Ishikawa (cell line): ENCODE data around the gene ANAPC2.
A peak's percentile ranks its signal among the peaks of the same experiment; 100 is the strongest.

Source experiments
- CEBPB ChIP-seq: IDR thresholded peaks from 2 replicates; pipeline ENCODE4 v1.6.1; 2012
- CREB1 ChIP-seq: IDR thresholded peaks from 2 replicates; pipeline ENCODE4 v1.6.1; 2012; ENCODE audit warnings: low read depth
- EGR1 ChIP-seq: IDR thresholded peaks from 2 replicates; pipeline ENCODE4 v1.6.1; 2012
- EP300 ChIP-seq: IDR thresholded peaks from 2 replicates; pipeline ENCODE4 v1.6.1; 2012; ENCODE audit warnings: borderline replicate concordance
- FOXM1 ChIP-seq: IDR thresholded peaks from 2 replicates; pipeline ENCODE4 v1.6.1; 2012; ENCODE audit warnings: low read depth, borderline replicate concordance
- NFIC ChIP-seq: IDR thresholded peaks from 2 replicates; pipeline ENCODE4 v1.6.1; 2012
- RAD21 ChIP-seq: IDR thresholded peaks from 2 replicates; pipeline ENCODE4 v1.6.1; 2012; ENCODE audit warnings: low read depth
- TAF1 ChIP-seq: IDR thresholded peaks from 2 replicates; pipeline ENCODE4 v1.6.1; 2012; ENCODE audit warnings: low read depth, mild to moderate bottlenecking
- TCF12 ChIP-seq: IDR thresholded peaks from 2 replicates; pipeline ENCODE4 v1.6.1; 2012; ENCODE audit warnings: low read depth
- TEAD4 ChIP-seq: IDR thresholded peaks from 2 replicates; pipeline ENCODE4 v1.6.1; 2012
- YY1 ChIP-seq: IDR thresholded peaks from 2 replicates; pipeline ENCODE4 v1.6.1; 2012; ENCODE audit warnings: low read depth
- ZBTB7A ChIP-seq: IDR thresholded peaks from 2 replicates; pipeline ENCODE4 v1.6.1; 2012; ENCODE audit warnings: low read depth
- TF ChIP-seq, protein P1 (sequence below): IDR thresholded peaks from 2 replicates; pipeline ENCODE4 v1.6.1; 2012
- TF ChIP-seq, protein P2 (sequence below): IDR thresholded peaks from 2 replicates; pipeline ENCODE4 v1.6.1; 2012
- TF ChIP-seq, protein P3 (sequence below): IDR thresholded peaks from 2 replicates; pipeline ENCODE4 v1.6.1; 2012; ENCODE audit warnings: low read depth, mild to moderate bottlenecking

The ANAPC2 gene

GRCh38 chr9:137188086-137188489 is 272 bp downstream of the ANAPC2 start:
- TF ChIP-seq TCF12, result 0 out of 2 replicates have a peak, but pooled peaks have one; percentile 45
- TF ChIP-seq, protein P1, sequence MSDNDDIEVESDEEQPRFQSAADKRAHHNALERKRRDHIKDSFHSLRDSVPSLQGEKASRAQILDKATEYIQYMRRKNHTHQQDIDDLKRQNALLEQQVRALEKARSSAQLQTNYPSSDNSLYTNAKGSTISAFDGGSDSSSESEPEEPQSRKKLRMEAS, result no peak

- TF ChIP-seq, protein P2, sequence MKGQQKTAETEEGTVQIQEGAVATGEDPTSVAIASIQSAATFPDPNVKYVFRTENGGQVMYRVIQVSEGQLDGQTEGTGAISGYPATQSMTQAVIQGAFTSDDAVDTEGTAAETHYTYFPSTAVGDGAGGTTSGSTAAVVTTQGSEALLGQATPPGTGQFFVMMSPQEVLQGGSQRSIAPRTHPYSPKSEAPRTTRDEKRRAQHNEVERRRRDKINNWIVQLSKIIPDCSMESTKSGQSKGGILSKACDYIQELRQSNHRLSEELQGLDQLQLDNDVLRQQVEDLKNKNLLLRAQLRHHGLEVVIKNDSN, result no peak
- TF ChIP-seq, protein P1, result no peak
- TF ChIP-seq RAD21, result no peak
- TF ChIP-seq CREB1, result no peak
- no peak for TF ChIP-seq CEBPB
- TF ChIP-seq NFIC, result no peak
- TF ChIP-seq, protein P3, sequence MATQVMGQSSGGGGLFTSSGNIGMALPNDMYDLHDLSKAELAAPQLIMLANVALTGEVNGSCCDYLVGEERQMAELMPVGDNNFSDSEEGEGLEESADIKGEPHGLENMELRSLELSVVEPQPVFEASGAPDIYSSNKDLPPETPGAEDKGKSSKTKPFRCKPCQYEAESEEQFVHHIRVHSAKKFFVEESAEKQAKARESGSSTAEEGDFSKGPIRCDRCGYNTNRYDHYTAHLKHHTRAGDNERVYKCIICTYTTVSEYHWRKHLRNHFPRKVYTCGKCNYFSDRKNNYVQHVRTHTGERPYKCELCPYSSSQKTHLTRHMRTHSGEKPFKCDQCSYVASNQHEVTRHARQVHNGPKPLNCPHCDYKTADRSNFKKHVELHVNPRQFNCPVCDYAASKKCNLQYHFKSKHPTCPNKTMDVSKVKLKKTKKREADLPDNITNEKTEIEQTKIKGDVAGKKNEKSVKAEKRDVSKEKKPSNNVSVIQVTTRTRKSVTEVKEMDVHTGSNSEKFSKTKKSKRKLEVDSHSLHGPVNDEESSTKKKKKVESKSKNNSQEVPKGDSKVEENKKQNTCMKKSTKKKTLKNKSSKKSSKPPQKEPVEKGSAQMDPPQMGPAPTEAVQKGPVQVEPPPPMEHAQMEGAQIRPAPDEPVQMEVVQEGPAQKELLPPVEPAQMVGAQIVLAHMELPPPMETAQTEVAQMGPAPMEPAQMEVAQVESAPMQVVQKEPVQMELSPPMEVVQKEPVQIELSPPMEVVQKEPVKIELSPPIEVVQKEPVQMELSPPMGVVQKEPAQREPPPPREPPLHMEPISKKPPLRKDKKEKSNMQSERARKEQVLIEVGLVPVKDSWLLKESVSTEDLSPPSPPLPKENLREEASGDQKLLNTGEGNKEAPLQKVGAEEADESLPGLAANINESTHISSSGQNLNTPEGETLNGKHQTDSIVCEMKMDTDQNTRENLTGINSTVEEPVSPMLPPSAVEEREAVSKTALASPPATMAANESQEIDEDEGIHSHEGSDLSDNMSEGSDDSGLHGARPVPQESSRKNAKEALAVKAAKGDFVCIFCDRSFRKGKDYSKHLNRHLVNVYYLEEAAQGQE, result no peak
- no peak for TF ChIP-seq FOXM1
- TF ChIP-seq ZBTB7A, result no peak
- no peak for TF ChIP-seq YY1
- TF ChIP-seq EGR1, result no peak
- no peak for TF ChIP-seq TAF1
Measured at GRCh38 chr9:137187386-137187785, 974 bp downstream of the ANAPC2 start.

DNA sequence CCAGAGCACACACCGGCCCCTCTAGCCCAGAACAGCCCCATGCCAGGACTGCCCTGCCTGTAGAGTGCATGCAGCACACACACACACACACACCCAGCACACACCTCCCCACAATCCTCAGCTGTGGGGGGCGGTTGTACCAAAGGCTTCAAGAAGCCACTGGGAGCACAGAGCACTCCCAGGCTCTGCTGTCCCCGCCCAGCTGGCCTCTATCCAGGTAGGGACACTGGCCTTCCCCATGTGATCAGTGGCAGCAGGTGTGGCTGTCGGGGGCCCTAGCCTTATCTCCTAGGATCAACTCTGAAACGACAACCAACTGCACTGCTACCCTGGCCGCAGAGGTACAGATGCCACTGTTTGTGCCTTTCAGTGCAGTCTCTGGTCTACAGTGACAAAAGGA is 2.0 kb downstream of the ANAPC2 start:
- no peak for TF ChIP-seq ZBTB7A
- TF ChIP-seq, protein P3, result no peak
- TF ChIP-seq FOXM1, result no peak
- TF ChIP-seq NFIC, result no peak
- TF ChIP-seq TAF1, result no peak

- TF ChIP-seq TCF12 (no peak), FOXM1 (no peak), CREB1 (no peak), RAD21 (no peak), NFIC (no peak), EP300 (no peak), YY1 (no peak), TEAD4 (no peak), EGR1 (no peak), TAF1 (no peak), CEBPB (no peak), ZBTB7A (no peak)
- TF ChIP-seq, protein P2, result no peak
- TF ChIP-seq, protein P3, result no peak
- TF ChIP-seq, protein P1, result no peak
Measured at GRCh38 chr9:137185921-137186320, 2.4 kb downstream of the ANAPC2 start.
